Testis (tissue), 2 donors: ENCODE measurements around the gene PCDHA1.

Experiments used
- POLR2A ChIP-seq: fragments of 450-650 bp; IDR thresholded peaks from one replicate; pipeline ENCODE4 v1.6.1; 2017; ENCODE audit warnings: antibody characterized with exemption, mild to moderate bottlenecking, moderate library complexity
- TF ChIP-seq, protein P1 (sequence below), 3 experiments: fragments of 450-650 bp in 2 of 3; fragments of 200-600 bp in 1 of 3; sonication (generic) in 1 of 3; IDR thresholded peaks; one replicate each; pipeline ENCODE4 v1.5.1; 2016 to 2019; ENCODE audit warnings: antibody characterized with exemption in 3 of 3, mild to moderate bottlenecking in 2 of 3, moderate library complexity in 1 of 3

DNA sequence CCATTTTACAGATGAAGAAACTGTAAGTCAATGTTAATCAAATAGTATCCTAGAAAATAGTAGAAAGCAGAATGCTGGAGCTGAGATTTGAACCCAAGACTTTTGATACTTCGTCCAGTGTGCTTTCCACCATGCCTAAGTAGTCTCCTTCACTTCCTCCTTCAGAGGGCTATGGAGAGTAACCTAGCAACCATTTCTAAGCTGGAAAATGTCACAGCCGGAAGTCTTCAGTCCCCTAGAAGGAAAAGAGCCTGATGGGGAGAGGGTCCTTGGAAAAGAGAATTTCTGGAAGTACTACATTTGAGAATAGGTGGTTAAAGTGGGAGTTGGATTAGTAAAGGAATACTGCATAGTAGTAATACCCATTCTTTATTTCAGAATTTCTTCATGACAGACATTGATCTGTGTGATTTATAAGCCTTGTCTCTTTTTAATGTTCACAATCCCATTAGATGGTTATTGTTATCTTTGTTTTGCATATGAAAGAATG is 213.0 kb downstream of the PCDHA1 start:
- TF ChIP-seq, protein P1, sequence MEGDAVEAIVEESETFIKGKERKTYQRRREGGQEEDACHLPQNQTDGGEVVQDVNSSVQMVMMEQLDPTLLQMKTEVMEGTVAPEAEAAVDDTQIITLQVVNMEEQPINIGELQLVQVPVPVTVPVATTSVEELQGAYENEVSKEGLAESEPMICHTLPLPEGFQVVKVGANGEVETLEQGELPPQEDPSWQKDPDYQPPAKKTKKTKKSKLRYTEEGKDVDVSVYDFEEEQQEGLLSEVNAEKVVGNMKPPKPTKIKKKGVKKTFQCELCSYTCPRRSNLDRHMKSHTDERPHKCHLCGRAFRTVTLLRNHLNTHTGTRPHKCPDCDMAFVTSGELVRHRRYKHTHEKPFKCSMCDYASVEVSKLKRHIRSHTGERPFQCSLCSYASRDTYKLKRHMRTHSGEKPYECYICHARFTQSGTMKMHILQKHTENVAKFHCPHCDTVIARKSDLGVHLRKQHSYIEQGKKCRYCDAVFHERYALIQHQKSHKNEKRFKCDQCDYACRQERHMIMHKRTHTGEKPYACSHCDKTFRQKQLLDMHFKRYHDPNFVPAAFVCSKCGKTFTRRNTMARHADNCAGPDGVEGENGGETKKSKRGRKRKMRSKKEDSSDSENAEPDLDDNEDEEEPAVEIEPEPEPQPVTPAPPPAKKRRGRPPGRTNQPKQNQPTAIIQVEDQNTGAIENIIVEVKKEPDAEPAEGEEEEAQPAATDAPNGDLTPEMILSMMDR (IDR thresholded peaks at IDR 0.05): no peak
- TF ChIP-seq POLR2A: no peak
